Dermis microvascular lymphatic vessel endothelial cell (primary cell): ENCODE measurements around the gene DDX11. TPM values are rescaled to one million over a fixed set of nuclear protein-coding genes. Genes with fewer than 3 reads are reported as not detected.
"Not testable (repeated sequence)": the region's sequence is repeated elsewhere in the genome, so short reads cannot be mapped to it uniquely, and the experiment has no call there.

ENCODE experiments used
- DNase-seq, 2 donors: peaks; one replicate each; pipeline versions ENCODE4 v3.0.0 to v3.0.0-alpha.2; 2010; ENCODE audit warnings: low read depth in 2 of 2
- total RNA-seq: library from RNA; depleted of rRNA; stranded (reverse); fragments of >200 nt; gene quantifications from 2 replicates; pipeline ENCODE4 v1.2.1, GENCODE V29; 2014

Gene DDX11
- total RNA-seq = 9.9 and 11.6 TPM in 2 replicates

DNA sequence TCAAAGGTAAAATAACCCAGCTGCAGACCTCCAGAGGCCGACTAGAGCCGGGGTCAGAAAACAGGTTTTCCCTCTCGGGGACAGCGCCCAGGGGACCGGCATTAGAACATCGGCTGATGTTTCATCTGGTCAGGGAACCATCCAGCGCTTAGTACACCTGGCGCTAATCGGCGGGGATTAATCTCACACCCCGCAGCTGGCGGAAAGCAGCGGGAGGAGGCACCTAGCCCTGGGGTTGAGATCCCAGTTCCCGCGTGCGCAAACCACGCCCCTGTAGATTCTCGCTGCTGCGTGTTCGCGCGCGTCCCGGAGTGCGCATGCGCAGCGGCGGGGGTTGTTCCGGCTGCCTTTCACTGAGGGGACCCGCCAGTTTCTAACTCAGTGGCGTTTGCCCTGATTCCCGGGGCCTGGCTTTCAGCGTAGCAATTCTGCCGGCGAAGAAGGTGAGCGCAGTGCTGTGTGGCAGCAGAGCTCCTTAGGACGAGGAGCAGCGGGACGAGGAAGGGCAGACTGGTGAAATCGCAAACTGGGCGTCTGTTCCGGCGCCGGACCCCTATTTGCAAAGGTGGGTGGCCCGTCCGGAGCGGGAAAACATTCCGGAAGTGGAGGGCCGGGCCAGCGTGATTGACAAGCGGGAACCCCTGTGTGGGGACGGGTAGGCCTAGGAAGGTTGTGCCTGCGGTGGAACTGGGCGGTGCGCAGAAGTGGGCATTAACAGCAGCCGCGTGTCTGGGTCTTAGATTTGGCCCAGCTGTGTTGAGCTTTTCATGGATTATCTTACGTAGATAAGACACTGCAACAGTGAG, at the start of gene DDX11:
Gene DDX11, plus strand, starts transcription at position 334 of the 806 bp plus-strand sequence. CDS start 4,534 bp downstream, outside the sequence.
- DNase-seq = peak; percentile 77 to 89

DNA sequence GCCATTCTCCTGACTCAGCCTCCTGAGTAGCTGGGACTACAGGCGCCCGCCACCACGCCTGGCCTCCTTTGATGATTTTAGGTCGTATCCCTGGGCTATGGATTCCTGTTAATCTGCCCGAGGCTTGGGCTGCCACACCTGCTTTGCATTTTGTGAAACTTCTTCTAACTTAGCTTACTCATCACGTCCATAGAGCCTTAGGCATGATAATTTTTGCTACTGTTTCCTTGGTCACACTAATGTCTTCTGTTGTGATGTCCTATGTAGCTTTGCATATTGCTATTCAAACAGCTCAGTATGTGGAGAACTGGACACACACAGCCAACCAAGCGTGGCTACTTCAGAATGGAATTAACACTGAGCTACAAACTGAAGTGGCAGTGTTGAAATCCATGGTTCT, 47.5 kb upstream of the DDX11 start:
- DNase-seq = no peak

DNA sequence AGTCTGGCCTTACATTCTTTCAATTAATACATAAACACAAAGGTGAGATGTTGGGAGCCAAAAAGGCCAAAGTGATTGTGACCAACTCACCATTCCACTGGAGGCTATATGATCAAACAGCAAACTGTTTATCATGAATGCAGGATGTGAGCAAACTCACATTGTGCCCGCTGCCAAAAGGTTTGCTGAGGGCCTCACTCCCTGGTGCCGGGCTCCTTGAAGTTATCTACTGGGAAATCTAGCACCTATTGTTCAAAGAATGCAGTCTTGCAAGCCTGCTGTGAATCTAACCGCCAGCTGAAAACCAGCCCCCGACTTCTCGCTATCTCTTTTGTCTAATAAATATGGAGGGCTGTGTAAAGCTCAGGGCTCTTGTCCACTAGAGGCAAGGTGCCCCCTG, 46.7 kb upstream of the DDX11 start:
- not testable (repeated sequence) for DNase-seq

DNA sequence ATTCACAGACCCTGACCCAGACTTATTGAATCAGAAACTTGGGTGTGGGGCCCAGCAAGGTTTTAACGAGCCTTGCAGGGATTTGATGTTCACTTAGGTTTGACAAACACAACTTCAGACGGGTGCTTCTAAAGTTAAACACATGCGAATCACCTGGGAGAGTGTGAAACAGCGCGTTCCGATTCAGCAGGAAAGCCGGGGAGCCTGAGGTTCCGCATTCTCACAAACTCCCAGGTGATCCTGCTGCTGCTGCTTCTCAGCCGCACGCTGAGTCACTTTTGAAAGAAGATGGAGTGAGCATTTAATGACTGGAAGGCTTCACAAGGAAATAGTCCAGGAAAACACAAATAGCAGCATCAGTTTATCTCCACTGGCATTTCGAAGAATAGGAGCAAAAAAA, 44.2 kb upstream of the DDX11 start:
- no peak for DNase-seq

DNA sequence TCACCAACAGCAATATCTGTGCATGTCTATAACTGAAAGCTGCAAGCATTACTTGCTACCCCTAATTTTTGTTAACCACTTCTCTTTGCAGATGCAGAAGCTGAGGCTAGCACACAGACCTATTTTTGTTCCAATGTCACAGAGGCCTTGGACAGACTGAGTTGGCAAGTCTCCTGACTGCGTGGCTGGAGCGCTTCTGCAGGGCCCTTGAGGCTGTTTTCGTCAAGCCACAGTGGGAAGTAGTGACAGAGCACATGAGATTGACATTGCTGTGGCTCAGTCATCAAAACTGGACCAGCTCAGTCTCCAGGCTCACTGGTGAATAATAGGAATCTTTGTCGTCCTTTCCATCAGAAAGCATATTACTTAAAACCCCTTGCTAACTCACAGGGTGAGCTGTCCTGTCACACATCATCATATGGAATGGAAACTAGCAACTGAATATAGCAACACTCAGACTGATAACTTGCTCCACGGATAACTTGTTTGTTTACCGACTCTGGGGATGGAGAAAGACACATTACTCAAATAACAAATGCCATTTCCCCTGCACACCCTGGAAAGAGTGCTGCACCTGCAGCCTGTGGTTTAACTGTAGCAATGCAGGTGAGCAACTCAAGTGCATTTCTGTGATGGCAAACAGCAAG, 43.6 kb upstream of the DDX11 start:
- DNase-seq = no peak

DNA sequence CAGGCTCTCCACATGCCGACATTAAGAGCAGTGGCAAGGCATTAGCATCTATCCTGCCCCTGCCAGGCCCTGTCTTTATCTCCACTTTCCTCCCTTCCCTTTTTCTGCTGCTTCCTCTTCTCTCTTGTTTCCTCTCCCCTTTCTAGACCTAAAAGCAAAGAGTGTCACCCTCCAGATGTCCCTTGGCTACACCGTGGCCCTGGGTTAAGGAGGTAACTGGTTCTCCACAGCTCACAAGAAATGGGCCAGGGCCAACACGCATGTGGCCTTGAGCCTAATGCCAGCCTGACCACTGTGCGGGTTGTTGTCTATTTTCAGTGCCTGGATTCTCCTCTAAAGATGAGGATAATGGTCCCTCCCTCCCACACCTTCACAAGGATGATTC, 41.7 kb upstream of the DDX11 start:
- DNase-seq = no peak

DNA sequence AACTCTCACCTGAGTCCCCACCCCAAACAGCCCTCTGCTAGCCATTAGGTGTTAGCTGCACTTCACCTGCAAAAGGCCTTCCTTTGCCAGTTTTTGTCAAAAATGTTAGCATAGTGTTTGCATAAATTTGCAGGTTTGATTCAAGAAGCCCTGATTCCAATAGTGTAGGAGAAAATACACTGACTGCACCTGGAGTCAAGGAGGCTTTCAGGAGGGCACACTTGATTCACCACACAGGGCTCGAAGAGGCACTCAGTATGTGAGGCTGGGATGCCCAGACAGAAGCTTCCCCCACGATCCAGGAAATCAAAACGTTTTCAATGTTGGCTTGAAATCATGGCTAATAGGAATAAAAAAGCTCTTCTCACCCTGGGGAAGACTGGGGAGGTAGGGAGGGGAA, 40.5 kb upstream of the DDX11 start:
- DNase-seq = no peak

DNA sequence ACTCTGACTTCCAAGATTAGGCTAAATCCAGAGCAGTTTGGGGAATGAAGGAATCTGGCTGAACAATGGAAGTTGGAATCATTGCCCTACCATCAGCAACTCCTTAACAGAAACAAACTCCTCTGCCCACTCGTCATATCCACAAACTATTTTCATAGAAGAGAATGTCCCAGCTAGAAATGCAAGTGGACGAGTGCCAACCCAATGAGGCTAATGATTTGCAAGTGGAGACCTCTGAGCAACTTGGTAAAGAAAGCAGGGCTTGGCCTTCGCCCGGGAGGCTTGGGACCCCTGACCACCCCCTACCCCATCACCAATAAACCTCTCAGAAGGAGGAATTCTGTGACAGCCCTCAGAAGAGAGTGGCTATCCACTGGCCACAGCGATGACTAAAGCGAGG, 40.0 kb upstream of the DDX11 start:
- no peak for DNase-seq

DNA sequence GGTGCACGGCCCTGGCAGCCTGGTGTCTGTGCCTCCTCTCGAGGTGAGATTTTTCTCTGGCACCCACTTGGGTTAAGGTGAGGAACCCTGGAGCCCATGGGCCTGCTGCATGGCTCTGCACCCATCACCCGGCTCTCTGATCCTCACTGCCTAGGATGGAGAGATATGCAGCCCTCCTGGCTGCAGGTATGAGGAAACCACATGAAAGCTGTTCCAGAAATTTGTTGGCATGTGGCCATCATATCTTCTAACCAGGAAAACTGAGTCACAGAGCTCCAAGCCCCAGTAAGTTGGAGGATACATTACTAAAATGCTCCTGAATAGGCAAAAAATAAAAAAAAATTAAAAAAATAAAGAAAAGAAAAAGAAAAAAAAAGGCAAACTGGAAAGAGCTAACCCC, 39.3 kb upstream of the DDX11 start:
- peak; percentile 25 to 52 for DNase-seq

DNA sequence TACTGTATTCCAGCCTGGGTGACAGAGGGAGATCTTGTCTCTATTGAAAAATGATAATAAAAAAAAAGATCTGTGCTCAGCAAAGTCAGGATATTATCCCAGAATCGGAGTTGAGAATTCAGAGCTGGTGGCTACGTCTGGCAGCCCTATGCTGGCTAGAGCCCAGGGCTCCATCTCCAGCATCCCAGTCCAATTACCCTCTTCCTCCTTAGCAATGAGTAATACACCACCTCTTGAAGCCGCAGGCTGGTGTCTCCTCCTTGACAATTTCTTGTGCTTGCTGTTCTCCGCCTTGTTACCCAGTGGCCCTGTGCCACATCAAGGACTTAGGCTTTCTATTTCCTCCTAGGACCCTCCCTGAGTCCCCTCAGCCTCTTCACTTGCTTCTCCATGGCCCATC, 38.4 kb upstream of the DDX11 start:
- DNase-seq = no peak

DNA sequence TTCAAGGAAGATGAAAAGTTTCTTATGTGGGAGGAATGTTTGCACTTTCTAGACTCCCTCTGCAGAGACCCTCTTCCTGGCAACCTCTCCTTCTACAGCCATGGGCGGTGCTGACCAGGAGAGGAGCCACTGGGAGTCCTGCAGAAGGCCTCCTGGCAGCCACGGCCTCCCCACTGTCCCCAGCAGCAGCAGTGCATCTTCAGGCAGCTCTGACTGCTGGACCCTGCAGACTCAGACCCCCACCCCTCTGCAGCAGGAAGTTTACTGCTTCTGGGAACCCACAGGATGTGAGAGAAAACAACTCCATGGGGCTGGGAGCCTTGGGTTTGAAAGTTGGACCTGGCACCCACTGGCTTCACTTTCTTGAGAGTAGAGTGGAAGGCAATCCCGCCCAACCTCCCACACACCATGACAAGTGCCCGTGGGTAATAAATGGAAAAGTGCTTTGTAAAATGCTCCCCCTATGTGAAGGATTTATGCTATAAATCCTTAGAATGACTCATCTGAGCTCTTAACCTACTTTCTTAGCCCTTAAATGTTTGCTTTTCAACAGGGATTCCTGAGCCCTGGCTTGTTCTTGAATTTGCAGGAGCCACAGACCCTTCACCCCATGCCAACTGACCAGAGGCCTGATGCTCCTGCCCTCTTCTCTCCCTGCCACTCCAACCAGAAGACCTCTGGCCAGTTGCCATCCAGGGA, 37.5 kb upstream of the DDX11 start:
- no peak for DNase-seq

DNA sequence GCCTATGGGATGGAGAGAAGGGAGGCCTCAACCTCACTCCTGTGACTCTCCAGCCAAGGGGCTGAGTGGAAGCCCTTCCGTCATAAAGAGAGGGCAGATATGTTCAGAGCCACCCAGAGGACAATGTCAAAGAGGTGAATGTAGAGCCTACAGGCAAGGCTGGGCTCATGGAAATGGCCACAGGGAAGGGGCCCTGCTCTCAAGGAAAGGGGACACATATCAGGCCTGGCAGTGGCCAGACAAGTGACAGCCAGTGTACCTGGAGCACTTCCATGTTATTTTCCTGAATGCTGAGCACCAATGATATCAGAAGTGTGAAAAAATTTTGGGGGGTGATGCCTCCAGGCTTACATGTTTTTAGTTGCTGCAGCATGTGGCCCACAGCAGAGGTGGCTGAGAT, 36.6 kb upstream of the DDX11 start:
- no peak for DNase-seq

DNA sequence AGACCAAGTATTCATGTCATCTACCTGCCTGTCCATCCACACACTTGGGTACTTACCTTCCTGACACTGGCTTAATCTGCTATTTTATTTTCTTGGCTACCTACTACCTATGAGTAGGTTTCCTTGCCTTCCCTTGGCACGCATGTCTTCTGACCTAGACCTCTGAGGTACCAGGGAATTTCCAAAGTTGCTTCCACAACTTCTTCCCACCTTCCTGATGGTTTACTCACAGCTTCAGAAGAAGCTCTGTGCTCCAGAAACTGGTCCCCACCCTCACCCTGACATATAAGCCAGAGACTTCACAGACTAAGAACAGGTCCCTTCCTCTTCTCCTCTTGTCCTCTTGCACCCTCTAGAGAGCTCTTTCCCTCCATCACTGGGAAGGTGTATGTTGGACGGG, 35.7 kb upstream of the DDX11 start:
- DNase-seq = no peak

DNA sequence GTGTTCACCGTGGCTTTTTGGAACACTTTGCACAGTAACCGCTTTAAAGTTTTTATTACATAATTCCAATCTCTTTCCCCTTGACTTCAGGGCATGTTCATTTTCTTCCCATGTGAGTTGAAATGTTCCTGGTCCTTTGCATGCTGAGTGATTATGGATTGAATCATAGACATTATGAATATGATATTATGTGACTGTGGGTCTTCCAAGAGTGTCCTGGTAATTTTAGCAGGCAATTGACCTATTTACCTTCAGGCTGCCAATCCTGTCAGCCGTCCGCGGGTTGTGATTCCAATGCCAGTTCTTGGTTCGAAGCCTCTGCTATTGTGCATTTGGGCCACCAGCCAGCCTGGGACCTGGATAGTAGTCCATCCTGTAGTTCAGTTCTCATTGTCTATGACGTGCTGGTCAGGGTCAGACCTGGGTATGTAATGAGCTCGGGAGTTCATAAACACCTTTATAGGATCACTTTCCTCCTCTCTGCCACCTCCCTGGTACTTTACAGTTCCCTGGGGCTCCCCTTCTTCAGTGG, 32.6 kb upstream of the DDX11 start:
- peak in 1 of 2 donors; percentile 9 for DNase-seq

DNA sequence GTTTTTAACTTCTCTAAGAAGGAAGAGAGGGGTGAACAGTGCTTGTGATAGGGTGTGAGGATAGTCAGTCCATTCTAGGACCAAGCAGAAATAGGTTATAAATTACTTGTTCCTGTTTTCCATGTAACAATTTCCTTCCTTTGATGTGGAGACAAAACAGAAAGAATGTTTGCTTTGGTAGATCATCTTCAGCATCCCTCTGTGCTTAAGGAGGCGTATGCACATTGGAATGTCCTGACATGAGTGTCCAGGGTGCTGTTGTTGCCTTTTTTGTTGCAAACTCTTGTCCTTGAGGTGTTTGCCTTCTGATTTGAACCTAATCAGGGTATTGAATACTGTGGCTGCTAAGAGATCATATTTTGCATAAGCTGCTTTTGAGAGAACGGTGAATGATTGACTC, 23.5 kb upstream of the DDX11 start:
- not testable (repeated sequence) for DNase-seq

DNA sequence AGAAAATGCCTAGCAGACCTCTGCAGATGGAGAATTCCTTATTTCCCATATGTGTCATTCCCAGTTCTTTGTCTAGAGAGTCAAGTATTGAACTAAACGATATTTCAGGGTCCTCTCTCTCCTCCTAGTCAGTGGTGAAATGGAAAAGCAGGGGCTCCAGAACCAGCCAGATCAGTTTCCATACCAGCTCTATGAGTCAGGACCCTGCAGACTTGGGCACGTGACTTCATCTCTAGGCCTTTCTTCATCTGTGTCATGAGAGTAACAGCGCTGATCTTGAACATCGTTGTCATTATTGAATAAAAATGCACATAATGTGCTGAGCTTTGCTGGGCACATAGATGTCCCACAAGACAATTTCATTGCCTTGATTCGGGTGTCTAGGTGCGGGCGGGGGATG, 23.1 kb upstream of the DDX11 start:
- DNase-seq = not testable (repeated sequence)

DNA sequence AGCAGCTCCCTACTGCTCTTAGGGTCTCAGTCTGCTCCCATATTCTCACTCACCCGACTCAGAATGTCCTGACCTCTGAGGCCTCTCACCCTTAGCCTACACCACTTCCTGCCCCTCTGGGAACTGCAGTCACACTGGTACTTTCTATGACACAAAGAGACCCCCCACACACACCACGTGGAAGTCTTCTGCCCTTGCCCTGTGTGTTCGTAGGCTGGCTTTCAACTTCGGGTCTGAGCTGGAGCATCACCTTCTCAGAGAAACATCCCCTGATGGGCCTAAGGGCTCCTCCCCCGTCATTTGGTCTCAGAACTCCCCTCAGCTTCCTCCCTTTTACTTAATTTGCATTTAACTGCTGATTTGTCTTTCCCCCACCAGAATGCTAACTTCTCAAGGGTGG, 22.0 kb upstream of the DDX11 start:
- DNase-seq = not testable (repeated sequence)

DNA sequence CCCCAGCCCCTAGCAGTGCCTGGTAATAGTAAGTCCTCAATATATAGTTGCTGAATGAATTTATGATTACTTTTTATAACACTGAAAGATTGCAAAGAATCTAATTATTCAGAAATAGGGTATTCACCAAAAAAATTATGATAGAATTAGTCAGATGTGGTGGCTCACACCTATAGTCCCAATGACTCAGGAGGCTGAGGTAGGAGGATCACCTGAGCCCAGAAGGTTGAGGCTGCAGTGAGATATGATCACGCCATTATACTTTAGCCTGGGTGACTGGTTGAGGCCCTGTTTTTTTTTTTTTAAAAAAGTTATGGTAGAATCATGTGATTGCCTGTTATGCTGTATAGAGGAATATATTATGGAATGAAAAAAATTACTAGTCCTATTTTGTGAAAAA, 21.5 kb upstream of the DDX11 start:
- DNase-seq = not testable (repeated sequence)

DNA sequence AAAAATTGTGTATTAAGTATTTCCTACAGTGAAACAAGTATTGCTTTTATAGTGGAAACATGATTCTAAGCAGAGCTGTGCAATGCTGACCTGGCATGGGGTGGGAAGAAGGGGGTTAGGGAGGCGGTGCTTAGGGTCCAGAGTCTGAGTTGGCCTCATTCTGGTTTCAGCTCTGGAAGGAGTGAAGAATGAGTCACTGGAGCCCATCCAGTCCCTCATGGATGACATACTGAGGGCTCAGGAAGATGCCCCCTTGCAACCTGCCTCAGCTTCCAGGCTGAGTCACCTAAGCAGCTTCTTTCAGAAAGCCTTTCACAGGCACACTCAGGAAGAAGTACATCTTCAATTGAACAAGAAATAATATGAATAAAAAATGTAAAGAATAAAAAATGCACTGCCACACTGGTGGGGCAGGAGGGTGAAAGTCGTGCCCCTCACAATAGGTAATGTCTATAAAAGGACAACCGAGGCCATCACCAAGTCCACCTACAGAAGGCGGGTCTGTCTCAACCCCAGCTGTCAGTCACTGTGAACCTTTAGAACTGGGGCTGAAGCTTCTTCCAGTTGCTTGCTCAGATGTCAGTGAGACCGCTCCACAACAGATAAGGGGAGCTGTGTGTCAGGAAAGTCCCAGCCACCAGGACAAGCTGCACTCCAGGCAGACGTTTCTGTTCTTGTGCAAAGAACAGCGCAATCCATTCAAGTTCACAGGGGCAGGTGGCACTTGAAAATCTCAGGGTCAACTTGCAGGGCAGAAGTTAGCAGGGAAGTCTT, 20.8 kb upstream of the DDX11 start:
- DNase-seq = peak in 1 of 2 donors; percentile 15

DNA sequence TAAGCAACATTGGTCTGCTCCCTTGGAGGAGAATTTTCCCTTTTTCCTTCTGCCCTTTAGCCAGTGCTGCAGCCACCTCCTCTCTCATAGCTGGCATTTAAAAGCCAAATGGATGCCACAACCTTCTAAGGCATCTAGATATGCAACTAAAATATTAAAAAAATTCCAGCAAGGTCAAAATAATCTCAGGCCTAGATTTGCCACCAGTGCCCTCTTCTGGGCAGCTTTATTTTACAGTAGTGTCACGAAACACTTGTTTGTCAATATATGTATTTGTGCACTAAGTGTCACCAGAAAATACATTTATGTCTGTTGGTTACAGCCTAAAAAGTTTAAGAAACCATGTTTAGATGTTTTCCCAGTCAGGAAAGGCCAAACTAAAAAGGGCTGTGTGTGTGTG, 19.7 kb upstream of the DDX11 start:
- peak in 1 of 2 donors; percentile 19 for DNase-seq

DNA sequence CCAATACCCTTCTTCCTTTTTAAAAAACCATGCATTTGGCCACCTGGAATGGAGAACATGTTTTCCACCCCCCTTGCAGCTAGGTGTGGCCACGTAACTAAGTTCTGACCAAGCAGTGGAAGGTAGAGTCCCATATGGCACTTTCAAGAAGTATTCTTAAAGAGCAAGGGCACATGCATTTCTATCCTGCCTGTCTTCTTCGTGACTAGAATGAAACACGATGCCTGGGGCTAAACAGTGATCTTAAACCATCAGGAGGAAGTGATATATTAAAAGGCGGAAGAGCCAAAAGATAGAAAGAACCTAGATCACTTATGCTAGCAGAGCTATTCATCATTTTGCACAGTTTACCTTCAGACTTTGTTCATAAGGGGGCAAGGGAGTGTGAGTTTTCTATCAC, 16.0 kb upstream of the DDX11 start:
- no peak for DNase-seq
